H1 (cell line): ENCODE data around the gene CNOT9. TPM values are rescaled to one million over a fixed set of nuclear protein-coding genes. Genes with fewer than 3 reads are reported as not detected.

Experiments used
- CTCF ChIA-PET: fragments of 300-600 bp; sonication (Branson Sonifier 250); formaldehyde crosslinking; loops from one replicate; lab custom pipeline; 2021; ENCODE audit not compliant: partially characterized antibody; lab: Charles Lee
- POLR2A ChIA-PET: fragments of 300-600 bp; sonication (Branson Sonifier 250); formaldehyde crosslinking; loops from one replicate; lab custom pipeline; 2021; ENCODE audit warnings: inconsistent platforms; ENCODE audit not compliant: partially characterized antibody; lab: Charles Lee
- DNase-seq, 2 experiments: peaks; one replicate each; pipeline versions ENCODE4 v3.0.0 to v3.0.0-alpha.2; 2010 to 2022; ENCODE audit warnings: low spot score in 2 of 2, low read depth in 1 of 2, mixed read lengths in 1 of 2
- FAIRE-seq: peaks from 2 replicates; lab custom pipeline; 2011; peaks lifted over from hg19 to GRCh38; lab: Jason Lieb, UNC
- H2AFZ ChIP-seq: 2 replicates; pipeline ENCODE4 v1.8.1; 2012; ENCODE audit warnings: low read length, inconsistent platforms
- H2AK5ac ChIP-seq: 2 replicates; pipeline ENCODE4 v1.6.1; 2013; ENCODE audit warnings: low read depth, low read length
- H2BK120ac ChIP-seq: replicated peaks from 2 replicates; pipeline ENCODE3; 2013; ENCODE audit warnings: low read depth, low read length, inconsistent platforms
- H2BK12ac ChIP-seq: 2 replicates; pipeline ENCODE4 v1.6.1; 2013; ENCODE audit warnings: low read depth, low read length
- H2BK15ac ChIP-seq: 2 replicates; pipeline ENCODE4 v1.6.1; 2013; ENCODE audit warnings: low read length
- H2BK20ac ChIP-seq: 2 replicates; pipeline ENCODE4 v1.6.1; 2013; ENCODE audit warnings: low read length
- H2BK5ac ChIP-seq: 2 replicates; pipeline ENCODE4 v1.6.1; 2013; ENCODE audit warnings: low read depth, low read length
- H3K14ac ChIP-seq: 2 replicates; pipeline ENCODE4 v1.6.1; 2013; ENCODE audit warnings: inconsistent platforms; ENCODE audit not compliant: insufficient read length
- H3K18ac ChIP-seq: 2 replicates; pipeline ENCODE4 v1.6.1; 2013; ENCODE audit warnings: low read length; ENCODE audit errors: extremely low read depth
- H3K23ac ChIP-seq: 2 replicates; pipeline ENCODE4 v1.6.1; 2013; ENCODE audit warnings: inconsistent platforms; ENCODE audit not compliant: insufficient read length
- H3K23me2 ChIP-seq: 2 replicates; pipeline ENCODE4 v1.6.1; 2013; ENCODE audit warnings: low read depth, low read length
- H3K27ac ChIP-seq: 2 replicates; pipeline ENCODE4 v1.6.1; 2011; ENCODE audit warnings: low read depth, low read length, inconsistent platforms
- H3K27me3 ChIP-seq, 4 experiments: replicated peaks in 1 of 4; 1 replicate in 1 of 4; 2 replicates in 3 of 4; pipeline versions ENCODE4 v1.6.1 to v1.8.1; 2011 to 2013; ENCODE audit warnings: low read length in 3 of 4, mild to moderate bottlenecking in 3 of 4, inconsistent platforms in 2 of 4, mixed read lengths in 2 of 4, moderate library complexity in 1 of 4; ENCODE audit not compliant: control insufficient read depth in 3 of 4, insufficient read depth in 3 of 4; ENCODE audit errors: extremely low read depth in 1 of 4
- H3K36me3 ChIP-seq, 4 experiments: 2 replicates each; pipeline versions ENCODE4 v1.6.1 to v1.8.1; 2011 to 2013; ENCODE audit warnings: mild to moderate bottlenecking in 4 of 4, low read length in 3 of 4, moderate library complexity in 2 of 4, control low read depth in 1 of 4, inconsistent platforms in 1 of 4; ENCODE audit not compliant: insufficient read depth in 4 of 4, control insufficient read depth in 2 of 4
- H3K4ac ChIP-seq: replicated peaks from 2 replicates; pipeline ENCODE3; 2013; ENCODE audit warnings: low read length, low read depth, mixed read lengths, inconsistent platforms; ENCODE audit not compliant: insufficient read length
- H3K4me1 ChIP-seq, 4 experiments: replicated peaks in 1 of 4; 1 replicate in 1 of 4; 2 replicates in 3 of 4; pipeline versions ENCODE4 v1.6.1 to v1.8.1; 2011 to 2013; ENCODE audit warnings: low read length in 3 of 4, inconsistent platforms in 2 of 4, mixed read lengths in 1 of 4; ENCODE audit not compliant: insufficient read depth in 4 of 4, control insufficient read depth in 3 of 4
- H3K4me2 ChIP-seq, 2 experiments: 2 replicates each; pipeline versions ENCODE4 v1.6.1 to v1.8.1; 2011 to 2013; ENCODE audit warnings: low read depth in 2 of 2, low read length in 2 of 2, control low read depth in 1 of 2, inconsistent platforms in 1 of 2, mild to moderate bottlenecking in 1 of 2; ENCODE audit not compliant: insufficient read depth in 1 of 2
- H3K4me3 ChIP-seq, 4 experiments: fragments of 200-600, 300-600 bp in 1 of 4; sonication (generic), shearing (Covaris generic), sonication (Bioruptor Twin) in 1 of 4; 2 replicates each; pipeline versions ENCODE4 v1.5.1 to v1.8.1; 2011 to 2016; ENCODE audit warnings: low read length in 4 of 4, low read depth in 3 of 4, control low read depth in 2 of 4, inconsistent platforms in 2 of 4, mild to moderate bottlenecking in 2 of 4, mixed read lengths in 1 of 4, moderate library complexity in 1 of 4; ENCODE audit not compliant: insufficient read depth in 2 of 4; ENCODE audit errors: extremely low read depth in 1 of 4
- H3K56ac ChIP-seq: replicated peaks from 2 replicates; pipeline ENCODE3; 2013; ENCODE audit warnings: low read depth, mild to moderate bottlenecking, mixed read lengths, low read length, inconsistent platforms; ENCODE audit not compliant: insufficient read length
- H3K79me1 ChIP-seq: 2 replicates; pipeline ENCODE4 v1.6.1; 2013; ENCODE audit warnings: low read depth, low read length, control low read depth
- H3K79me2 ChIP-seq, 2 experiments: 2 replicates each; pipeline versions ENCODE4 v1.6.1 to v1.8.1; 2012 to 2013; ENCODE audit warnings: low read length in 2 of 2, mild to moderate bottlenecking in 2 of 2, inconsistent platforms in 1 of 2; ENCODE audit not compliant: insufficient read depth in 2 of 2, control insufficient read depth in 1 of 2
- H3K9ac ChIP-seq, 4 experiments: replicated peaks in 1 of 4; 1 replicate in 1 of 4; 2 replicates in 3 of 4; pipeline versions ENCODE4 v1.6.1 to v1.8.1; 2011 to 2013; ENCODE audit warnings: low read depth in 3 of 4, low read length in 3 of 4, control low read depth in 2 of 4, mild to moderate bottlenecking in 2 of 4, moderate library complexity in 2 of 4, inconsistent platforms in 1 of 4; ENCODE audit errors: extremely low read depth in 1 of 4
- H3K9me3 ChIP-seq, 2 experiments: 2 replicates each; pipeline versions ENCODE4 v1.6.1 to v1.8.1; 2012 to 2013; ENCODE audit warnings: mild to moderate bottlenecking in 2 of 2, moderate library complexity in 2 of 2, control low read depth in 1 of 2, inconsistent platforms in 1 of 2, low read depth in 1 of 2, low read length in 1 of 2, mixed read lengths in 1 of 2; ENCODE audit not compliant: insufficient read depth in 2 of 2
- H4K20me1 ChIP-seq, 2 experiments: replicated peaks in 1 of 2; 2 replicates each; pipeline versions ENCODE3 to v1.8.1; 2011 to 2013; ENCODE audit warnings: inconsistent platforms in 2 of 2, low read length in 2 of 2, mild to moderate bottlenecking in 1 of 2; ENCODE audit not compliant: insufficient read depth in 2 of 2, control insufficient read depth in 1 of 2
- H4K5ac ChIP-seq: 2 replicates; pipeline ENCODE4 v1.6.1; 2013; ENCODE audit warnings: low read length, low read depth, mixed read lengths, inconsistent platforms; ENCODE audit not compliant: insufficient read length
- H4K8ac ChIP-seq: 2 replicates; pipeline ENCODE4 v1.8.0; 2013; ENCODE audit warnings: mild to moderate bottlenecking, moderate library complexity, low read length, inconsistent platforms; ENCODE audit not compliant: insufficient read depth; ENCODE audit errors: extremely low read depth
- H4K91ac ChIP-seq: replicated peaks from 2 replicates; pipeline ENCODE3; 2013; ENCODE audit warnings: low read length, mixed read lengths, inconsistent platforms; ENCODE audit not compliant: insufficient read length
- ATF2 ChIP-seq: IDR thresholded peaks from 2 replicates; pipeline ENCODE4 v1.6.1; 2012; ENCODE audit warnings: low read length, inconsistent platforms
- BRCA1 ChIP-seq: IDR thresholded peaks from 2 replicates; pipeline ENCODE4 v1.6.1; 2012; ENCODE audit warnings: low read depth, low read length, improper control_type of control experiment
- CTCF ChIP-seq, 3 experiments: IDR thresholded peaks; 1 replicate in 2 of 3; 2 replicates in 1 of 3; pipeline versions ENCODE4 v1.5.1 to v1.6.1; 2011; ENCODE audit warnings: low read length in 3 of 3, mild to moderate bottlenecking in 3 of 3, inconsistent platforms in 2 of 3, low read depth in 1 of 3, moderate library complexity in 1 of 3; ENCODE audit not compliant: insufficient read depth in 1 of 3; ENCODE audit errors: control extremely low read depth in 1 of 3
- EP300 ChIP-seq, 2 experiments: IDR thresholded peaks; 1 replicate in 1 of 2; 2 replicates in 1 of 2; pipeline ENCODE4 v1.6.1; 2011 to 2012; ENCODE audit warnings: low read depth in 2 of 2, low read length in 2 of 2, mild to moderate bottlenecking in 2 of 2, borderline replicate concordance in 1 of 2, inconsistent platforms in 1 of 2, moderate library complexity in 1 of 2
- JUND ChIP-seq: IDR thresholded peaks from 2 replicates; pipeline ENCODE4 v1.6.1; 2011; ENCODE audit warnings: mild to moderate bottlenecking, improper control_type of control experiment, low read length
- KDM5A ChIP-seq: fragments of 200-600 bp; IDR thresholded peaks from 2 replicates; pipeline ENCODE4 v1.7.1; 2012; ENCODE audit warnings: mild to moderate bottlenecking, low read length, inconsistent platforms, mixed read lengths
- POLR2AphosphoS5 ChIP-seq: IDR thresholded peaks from 2 replicates; pipeline ENCODE4 v1.6.1; 2011; ENCODE audit warnings: low read depth, low read length
- SUZ12 ChIP-seq: fragments of 200-600 bp; sonication (generic); IDR thresholded peaks from 2 replicates; pipeline ENCODE4 v1.6.1; 2012; ENCODE audit warnings: mild to moderate bottlenecking, inconsistent platforms, low read length, moderate library complexity, mixed read lengths
- TBP ChIP-seq: IDR thresholded peaks from 2 replicates; pipeline ENCODE4 v1.6.1; 2011; ENCODE audit warnings: low read depth, low read length, improper control_type of control experiment
- YY1 ChIP-seq: IDR thresholded peaks from 2 replicates; pipeline ENCODE4 v1.6.1; 2011; ENCODE audit warnings: low read depth, mild to moderate bottlenecking, low read length
- WGBS, 2 experiments: shearing (Covaris generic) in 1 of 2; methylation state at CpG; one replicate each; pipeline versions ENCODE4 v1.1.6 to v1.1.7; 2013 to 2015; ENCODE audit warnings: low lambda C conversion rate in 2 of 2, mixed read lengths in 2 of 2, inconsistent platforms in 1 of 2, low coverage in 1 of 2, missing lambda C conversion rate in 1 of 2; ENCODE audit not compliant: insufficient replicate concordance in 2 of 2, insufficient coverage in 1 of 2, insufficient read length in 1 of 2; ENCODE audit errors: extremely low coverage in 1 of 2, missing lambda C conversion rate in 1 of 2; 5-methylcytosine and 5-hydroxymethylcytosine counted together
- polyA plus RNA-seq, 7 experiments: library from polyadenylated mRNA; depleted of rRNA in 3 of 7; stranded (reverse) in 5 of 7; unstranded in 2 of 7; fragments of >200 nt in 5 of 7; fragments of 200-250 nt in 2 of 7; gene quantifications; 1 replicate in 5 of 7; 2 replicates in 1 of 7; 4 replicates in 1 of 7; pipeline versions ENCODE4 v1.2.1 to v1.2.3, GENCODE V29; 2011 to 2013; ENCODE audit warnings: missing spikeins in 2 of 7, mixed read lengths in 2 of 7
- total RNA-seq: library from RNA; stranded (reverse); fragmentation: NEBNext Ultra II Directional; extraction: Animal tissue kit (Norgen Biotek cat#: 25700); gene quantifications from 2 replicates; pipeline ENCODE4 v1.2.1, GENCODE V29; 2021

CNOT9 gene
- total and polyA plus RNA-seq, 2 of the 8 experiments (the other 6 are each of a cell fraction or from before 2014, with no cell fraction given), result 79.3 to 81.2 TPM

GRCh38 chr2:218621007-218621406 lies 52.4 kb downstream of the CNOT9 start:
- ChIA-PET POLR2A (interaction anchor here (0.8 kb wide), 1 partner anchor 17 kb away, joined by 5 read pairs; no protein-coding TSS in a partner anchor), CTCF (interaction anchor here (0.9 to 1.2 kb wide), 3 partner anchors 9 to 38 kb away, joined by 3 to 6 read pairs (median 3); partner anchors contain the start of genes BCS1L and ZNF142)
- Histone ChIP-seq H3K4ac (no peak overlapping the region), H3K9ac (no peak overlapping the region), H3K23ac (no peak overlapping the region), H3K23me2 (no peaks in the 10 kb centered on the region), H3K27me3 (no peaks in the 10 kb centered on the region), H2AFZ (no peak overlapping the region), H4K91ac (no peak overlapping the region), H3K14ac (no peak overlapping the region), H2BK12ac (no peak overlapping the region), H4K5ac (no peak overlapping the region), H4K8ac (no peak overlapping the region), H2BK120ac (no peak overlapping the region), H3K4me2 (no peak overlapping the region), H2BK20ac (no peak overlapping the region), H4K20me1 (no peaks in the 10 kb centered on the region), H2AK5ac (no peak overlapping the region), H3K79me2 (no peaks in the 10 kb centered on the region), H3K56ac (no peak overlapping the region), H3K18ac (no peak overlapping the region), H2BK15ac (no peak overlapping the region), H2BK5ac (no peak overlapping the region), H3K36me3 (no peaks in the 10 kb centered on the region), H3K27ac (no peak overlapping the region), H3K9me3 (no peaks in the 10 kb centered on the region), H3K4me1 (no peaks in the 10 kb centered on the region; a peak in 1 of 7 replicates), H3K4me3 (no peak overlapping the region), H3K79me1 (no peaks in the 10 kb centered on the region)
- DNase-seq (no peak), FAIRE-seq (no peak)
- WGBS, 2 experiments, result 76% methylated on average over 7 of the region's 7 CpGs; no CpG with 5 or more reads in 1 of the 2 experiments
- TF ChIP-seq POLR2AphosphoS5 (no peak), CTCF (IDR thresholded peaks at IDR 0.05; ENCODE audit: control extremely low read depth in 1 of 3, insufficient read depth in 1 of 3, low read depth in 1 of 3, low read length in 3 of 3) (no peak), SUZ12 (no peak), YY1 (no peak), KDM5A (no peak), TBP (no peak), ATF2 (no peak), BRCA1 (no peak), JUND (no peak), EP300 (IDR thresholded peaks at IDR 0.05; ENCODE audit: borderline replicate concordance in 1 of 2, low read depth in 2 of 2, low read length in 2 of 2) (no peak)
